Adrenal gland (tissue), 5 donors: Measurements from ENCODE around the gene KLHL4.

ENCODE experiments used
- POLR2A ChIP-seq, 2 donors: fragments of 450-650 bp; IDR thresholded peaks; one replicate each; pipeline ENCODE4 v1.6.1; 2017; ENCODE audit warnings: antibody characterized with exemption in 2 of 2, mild to moderate bottlenecking in 2 of 2, moderate library complexity in 1 of 2
- TF ChIP-seq, protein P1 (sequence below), 6 experiments: fragments of 450-650 bp in 4 of 6; fragments of 200-600 bp in 2 of 6; sonication (generic) in 1 of 6; IDR thresholded peaks; 1 replicate in 5 of 6; 2 replicates in 1 of 6; pipeline versions ENCODE4 v1.5.1 to v1.8.0; 2016 to 2021; ENCODE audit warnings: antibody characterized with exemption in 6 of 6, mild to moderate bottlenecking in 2 of 6, moderate library complexity in 1 of 6
- donor health status: DM: no; HTN: no; CAD: no.

- TF ChIP-seq, protein P1, sequence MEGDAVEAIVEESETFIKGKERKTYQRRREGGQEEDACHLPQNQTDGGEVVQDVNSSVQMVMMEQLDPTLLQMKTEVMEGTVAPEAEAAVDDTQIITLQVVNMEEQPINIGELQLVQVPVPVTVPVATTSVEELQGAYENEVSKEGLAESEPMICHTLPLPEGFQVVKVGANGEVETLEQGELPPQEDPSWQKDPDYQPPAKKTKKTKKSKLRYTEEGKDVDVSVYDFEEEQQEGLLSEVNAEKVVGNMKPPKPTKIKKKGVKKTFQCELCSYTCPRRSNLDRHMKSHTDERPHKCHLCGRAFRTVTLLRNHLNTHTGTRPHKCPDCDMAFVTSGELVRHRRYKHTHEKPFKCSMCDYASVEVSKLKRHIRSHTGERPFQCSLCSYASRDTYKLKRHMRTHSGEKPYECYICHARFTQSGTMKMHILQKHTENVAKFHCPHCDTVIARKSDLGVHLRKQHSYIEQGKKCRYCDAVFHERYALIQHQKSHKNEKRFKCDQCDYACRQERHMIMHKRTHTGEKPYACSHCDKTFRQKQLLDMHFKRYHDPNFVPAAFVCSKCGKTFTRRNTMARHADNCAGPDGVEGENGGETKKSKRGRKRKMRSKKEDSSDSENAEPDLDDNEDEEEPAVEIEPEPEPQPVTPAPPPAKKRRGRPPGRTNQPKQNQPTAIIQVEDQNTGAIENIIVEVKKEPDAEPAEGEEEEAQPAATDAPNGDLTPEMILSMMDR (IDR thresholded peaks at IDR 0.05): peak in 1 of 6 experiments; percentile 18
- no peak for TF ChIP-seq POLR2A (IDR thresholded peaks at IDR 0.05)
These were observed 179.8 kb downstream of the KLHL4 start for GRCh38 chrX:87697409-87697808.
